NT2/D1 (cell line): Measurements from ENCODE around the gene ZNF496.

Experiments
- SUZ12 ChIP-seq: IDR thresholded peaks from 2 replicates; pipeline ENCODE4 v1.6.1; 2011; ENCODE audit not compliant: insufficient read length, insufficient read depth; ENCODE audit errors: extremely low read depth
- YY1 ChIP-seq: IDR thresholded peaks from 2 replicates; pipeline ENCODE4 v1.6.1; 2011; ENCODE audit not compliant: insufficient read length, insufficient read depth
- ZNF274 ChIP-seq: IDR thresholded peaks from 2 replicates; pipeline ENCODE4 v1.6.1; 2011; ENCODE audit warnings: mild to moderate bottlenecking, low read depth, low read length

DNA sequence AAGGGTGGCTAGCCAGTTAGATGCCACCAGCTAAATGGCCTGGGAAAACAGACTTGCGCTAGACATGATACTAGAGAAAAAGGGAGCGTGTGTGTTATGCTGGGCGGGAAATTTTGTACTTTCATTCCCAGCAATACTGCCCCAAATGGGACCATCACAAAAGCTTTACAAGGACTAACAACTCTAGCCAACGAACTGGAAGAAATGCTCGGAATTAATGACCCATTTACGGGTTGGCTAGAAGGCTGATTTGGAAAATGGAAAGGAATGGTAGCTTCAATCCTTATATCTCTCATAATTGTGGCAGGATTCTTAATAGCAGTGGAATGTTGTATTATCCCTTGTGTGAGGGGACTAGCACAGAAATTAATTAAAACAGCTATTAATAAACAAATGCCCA lies 27.9 kb upstream of the ZNF496 start:
- TF ChIP-seq ZNF274 (no peak), YY1 (no peak), SUZ12 (no peak)
